HG02981 (cell line): ENCODE data around the gene SH2D4B.

Source experiments
- ATAC-seq: cut with Tn5 transposase; IDR thresholded peaks from one replicate; pipeline ENCODE4 v1.9.1; 2021; ENCODE audit warnings: mild to moderate bottlenecking, moderate library complexity; ENCODE audit not compliant: unreplicated experiment

The SH2D4B gene

DNA sequence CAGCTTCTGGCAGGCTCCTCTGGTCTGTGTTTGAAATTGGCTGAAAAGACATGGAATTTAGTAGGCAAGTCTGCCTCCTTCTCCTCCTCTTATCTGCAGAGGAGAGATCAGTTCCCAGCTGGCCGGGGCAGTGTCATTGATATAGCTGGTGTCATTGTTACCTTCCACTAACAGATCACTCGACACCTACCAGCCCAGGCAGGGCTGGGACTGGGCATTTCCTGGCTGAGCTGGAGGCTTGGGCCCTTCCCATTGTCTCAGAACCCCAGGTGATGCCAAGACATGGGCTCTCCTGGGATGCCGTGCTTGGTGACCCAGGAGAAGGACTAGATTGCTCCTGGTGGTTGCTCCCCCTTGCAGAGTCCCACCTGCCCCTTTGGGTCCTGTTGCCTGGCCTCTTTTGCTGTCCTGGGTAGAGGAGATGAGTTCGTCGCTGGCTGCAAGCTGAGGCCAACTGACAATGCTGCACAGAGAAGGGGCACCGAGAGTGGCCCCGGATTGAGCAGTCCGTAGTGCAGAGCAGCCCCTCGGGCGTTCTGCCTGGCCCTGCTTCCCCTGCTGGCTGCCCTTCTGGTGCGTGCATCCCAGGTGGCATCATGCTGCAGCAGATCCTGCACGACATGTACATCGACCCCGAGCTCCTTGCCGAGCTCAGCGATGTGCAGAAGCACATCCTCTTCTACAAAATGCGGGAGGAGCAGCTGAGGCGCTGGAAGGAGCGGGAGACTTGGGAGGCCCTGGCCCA, at the start of gene SH2D4B:
Gene SH2D4B (plus strand): TSS at position 167 of the 745 bp plus-strand sequence. CDS start 430 bp downstream, at position 597.
- ATAC-seq = no peak

DNA sequence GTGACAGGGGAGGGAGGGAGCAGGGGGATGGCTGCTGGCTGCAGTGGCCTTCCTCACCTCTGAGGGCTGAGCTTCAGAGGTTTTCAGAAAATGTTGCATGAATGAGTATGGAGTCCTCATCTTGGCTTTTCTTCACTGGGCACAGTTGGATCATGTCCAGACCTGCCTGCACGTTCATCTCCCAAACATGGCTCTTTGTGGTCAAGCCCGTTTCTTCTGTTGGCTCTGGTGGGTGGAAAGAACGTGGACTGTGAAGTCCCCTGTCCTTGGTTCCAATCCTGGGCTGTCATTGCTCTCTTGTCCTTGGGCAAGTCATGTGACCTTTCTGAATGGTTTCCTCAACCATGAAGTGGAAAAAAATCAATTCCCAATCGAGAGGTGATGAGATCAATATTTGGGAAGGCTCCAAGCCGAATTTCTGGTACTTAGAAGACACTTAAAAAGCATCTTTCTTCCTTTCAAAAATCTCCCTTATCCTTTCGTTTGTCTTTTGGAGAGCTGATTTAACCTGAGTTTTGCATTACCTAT, 49.1 kb upstream of the SH2D4B start:
- ATAC-seq = no peak

GRCh38 chr10:80489371-80490112, 48.2 kb upstream of the SH2D4B start:
- no peak for ATAC-seq

DNA sequence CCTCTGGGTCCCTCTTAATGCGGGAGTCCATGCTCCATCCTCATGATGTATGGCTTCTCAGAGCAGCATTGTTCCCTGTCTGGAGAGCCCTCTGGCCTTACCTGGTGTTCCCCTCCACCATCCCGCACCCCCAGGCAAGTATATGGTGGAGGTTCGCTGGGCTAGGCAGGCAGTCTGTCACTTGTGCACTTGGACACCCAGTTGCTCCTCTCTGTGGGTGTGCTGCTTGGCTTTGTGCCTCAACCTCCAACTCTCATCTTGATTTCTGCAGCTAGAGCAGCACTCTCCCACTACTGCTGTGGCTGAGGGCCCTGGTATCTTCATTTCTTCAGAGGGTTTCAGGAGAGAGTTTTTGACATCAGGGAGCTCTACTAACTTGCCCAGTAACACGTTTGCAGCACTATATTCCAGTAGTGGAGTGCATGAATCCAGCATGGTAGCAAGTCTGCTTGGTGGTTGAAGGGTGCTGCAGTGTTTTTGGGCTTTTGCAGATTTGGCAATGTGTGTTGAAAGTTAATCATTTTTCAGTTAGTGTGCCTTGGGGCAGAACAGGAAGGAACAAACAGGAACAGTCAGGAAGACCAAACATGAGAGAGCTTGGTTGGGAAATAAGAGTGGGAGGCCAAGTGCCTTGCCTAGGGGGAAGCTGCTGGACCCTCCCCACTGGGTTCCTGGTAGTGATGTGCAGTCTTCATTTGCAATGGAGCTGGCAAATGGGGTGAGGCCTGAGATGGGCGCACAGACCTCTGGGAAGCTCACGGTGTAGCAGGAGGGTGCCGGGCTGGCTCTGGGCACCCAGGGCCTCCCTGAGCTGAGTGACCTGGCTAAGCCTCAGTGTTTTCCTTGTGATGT, 46.2 kb upstream of the SH2D4B start:
- no peak for ATAC-seq

DNA sequence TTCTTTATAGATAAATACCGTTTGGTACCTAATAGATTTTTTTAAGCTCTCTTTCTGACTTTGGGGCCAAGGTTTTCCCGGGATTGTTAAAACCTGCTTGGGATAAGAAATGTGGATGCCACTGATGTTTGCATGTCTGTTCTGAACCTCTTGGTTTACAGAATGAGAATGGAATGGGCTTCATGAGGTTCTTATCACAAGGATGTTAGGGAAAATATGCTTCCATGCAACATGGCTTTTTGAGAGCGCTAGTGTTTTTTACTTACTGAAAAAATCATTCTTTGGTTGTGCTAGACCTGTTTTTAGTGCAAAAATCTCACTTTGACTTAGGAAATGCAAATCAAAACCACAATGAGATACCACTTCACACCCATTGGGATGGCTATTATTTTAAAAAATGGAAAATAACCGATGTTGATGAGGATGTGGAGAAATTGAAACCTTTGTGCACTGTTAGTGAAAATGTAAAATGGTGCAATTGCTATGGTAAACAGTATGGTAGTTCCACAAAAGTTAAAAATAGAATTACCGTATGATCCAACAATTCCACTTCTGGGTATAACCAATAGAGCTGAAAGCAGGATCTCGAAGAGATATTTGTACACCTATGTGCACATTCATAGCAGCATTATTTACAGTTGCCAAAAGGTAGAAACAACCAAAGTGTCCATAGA, 44.7 kb upstream of the SH2D4B start:
- peak; percentile 8 for ATAC-seq

DNA sequence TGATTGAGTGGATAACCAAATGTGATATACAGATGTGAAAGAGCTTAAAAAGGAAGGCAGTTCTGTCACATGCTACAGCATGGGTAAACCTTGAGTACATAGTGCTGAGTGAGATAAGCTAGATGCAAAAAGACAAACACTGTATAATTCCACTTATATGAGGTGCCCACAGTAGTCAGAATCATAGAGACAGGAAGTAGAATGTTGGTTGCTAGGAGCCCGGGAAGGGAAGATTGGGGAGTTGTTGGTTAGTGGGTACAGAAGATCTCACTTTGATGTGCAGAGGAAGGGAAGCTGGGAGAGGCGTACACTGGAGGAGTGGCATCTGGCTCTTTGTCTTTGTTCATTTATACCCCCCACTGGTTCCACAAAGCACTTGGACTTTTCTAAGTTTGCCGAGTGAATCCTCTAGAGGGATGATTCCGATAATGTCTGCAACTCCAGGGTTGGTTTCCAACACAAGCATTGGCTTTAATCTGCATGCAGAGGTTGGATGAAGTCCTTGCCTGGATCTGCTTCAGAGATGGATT, 44.1 kb upstream of the SH2D4B start:
- ATAC-seq = peak; percentile 42

GRCh38 chr10:80496555-80497172, 41.0 kb upstream of the SH2D4B start:
- ATAC-seq = no peak

DNA sequence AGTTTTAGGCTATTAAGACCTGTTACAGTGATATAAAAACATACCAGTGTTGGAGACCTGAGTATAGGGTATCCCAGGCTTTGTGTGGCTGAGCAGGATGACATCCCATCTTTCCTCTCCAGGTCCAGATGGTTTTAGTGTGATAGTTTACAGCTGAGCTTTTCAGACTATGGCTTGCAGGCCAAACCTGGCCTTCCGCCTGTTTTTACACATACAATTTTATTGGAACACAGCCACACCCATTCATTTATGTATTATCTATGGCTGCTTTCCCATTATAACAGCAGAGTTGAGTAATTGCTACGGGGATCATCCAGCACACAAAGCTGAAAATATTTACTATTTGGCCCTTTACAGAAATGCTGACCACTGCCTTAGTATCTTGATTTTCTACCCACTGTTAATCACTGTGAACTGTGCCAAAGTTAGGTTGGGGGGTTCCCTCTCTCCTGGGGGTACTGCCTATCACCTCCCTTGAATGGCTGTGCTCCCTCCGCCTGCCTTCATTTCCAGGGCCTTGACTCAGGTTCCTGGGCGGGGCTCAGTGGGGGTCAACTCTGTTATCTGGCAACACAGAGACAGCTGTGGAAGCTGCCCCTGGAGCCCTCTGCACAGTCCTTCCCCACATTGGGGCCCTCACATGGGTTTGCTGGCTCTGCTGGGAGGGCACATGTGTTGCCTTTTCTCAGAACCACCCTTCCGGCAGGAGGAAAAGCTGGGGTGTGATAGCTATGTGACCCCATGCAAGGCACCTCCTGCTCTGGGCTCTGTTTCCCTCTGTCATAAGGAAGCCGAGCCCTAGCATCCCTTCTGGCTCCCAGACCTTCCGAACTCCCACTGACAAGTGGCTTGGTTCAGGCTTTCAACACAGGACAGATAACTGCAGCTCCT, 40.3 kb upstream of the SH2D4B start:
- no peak for ATAC-seq

DNA sequence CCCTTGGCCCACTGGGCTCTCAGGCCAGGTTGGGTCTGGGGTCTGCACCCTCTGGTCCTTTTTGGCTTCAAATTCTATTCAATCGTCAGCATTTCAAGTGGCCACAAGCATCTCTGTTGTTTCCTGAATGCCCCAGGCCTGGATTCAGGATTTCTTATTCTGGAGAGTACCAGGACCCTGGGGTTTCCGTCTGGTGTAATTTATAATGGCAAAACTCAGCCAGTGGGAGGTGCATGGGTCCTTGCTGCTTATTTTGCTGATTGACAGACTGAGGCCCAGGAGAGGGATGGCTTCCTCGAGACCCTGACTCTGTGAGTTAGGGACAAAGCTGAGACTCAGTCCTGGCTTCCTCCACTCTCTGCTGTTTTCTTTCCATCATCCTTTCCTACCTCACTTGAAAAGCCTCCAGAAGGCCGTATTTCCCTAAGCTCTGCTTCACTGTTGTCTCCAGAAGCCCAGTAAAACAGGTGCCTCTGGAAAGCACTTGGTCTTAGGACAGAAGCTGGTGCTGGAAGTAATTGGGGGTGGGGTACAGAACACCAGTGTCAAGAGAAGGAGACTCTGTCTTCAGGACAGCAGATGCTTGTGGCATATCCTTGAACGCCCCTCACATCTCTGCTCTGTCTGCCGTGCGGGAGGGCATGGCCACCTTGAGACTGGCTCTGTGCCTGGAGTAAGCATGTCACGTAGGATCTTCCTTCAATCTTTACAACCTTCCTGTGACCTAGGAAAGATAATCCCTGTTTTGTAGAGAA, 39.4 kb upstream of the SH2D4B start:
- no peak for ATAC-seq

- ATAC-seq = no peak
Measured at GRCh38 chr10:80498833-80499741, 38.6 kb upstream of the SH2D4B start.

DNA sequence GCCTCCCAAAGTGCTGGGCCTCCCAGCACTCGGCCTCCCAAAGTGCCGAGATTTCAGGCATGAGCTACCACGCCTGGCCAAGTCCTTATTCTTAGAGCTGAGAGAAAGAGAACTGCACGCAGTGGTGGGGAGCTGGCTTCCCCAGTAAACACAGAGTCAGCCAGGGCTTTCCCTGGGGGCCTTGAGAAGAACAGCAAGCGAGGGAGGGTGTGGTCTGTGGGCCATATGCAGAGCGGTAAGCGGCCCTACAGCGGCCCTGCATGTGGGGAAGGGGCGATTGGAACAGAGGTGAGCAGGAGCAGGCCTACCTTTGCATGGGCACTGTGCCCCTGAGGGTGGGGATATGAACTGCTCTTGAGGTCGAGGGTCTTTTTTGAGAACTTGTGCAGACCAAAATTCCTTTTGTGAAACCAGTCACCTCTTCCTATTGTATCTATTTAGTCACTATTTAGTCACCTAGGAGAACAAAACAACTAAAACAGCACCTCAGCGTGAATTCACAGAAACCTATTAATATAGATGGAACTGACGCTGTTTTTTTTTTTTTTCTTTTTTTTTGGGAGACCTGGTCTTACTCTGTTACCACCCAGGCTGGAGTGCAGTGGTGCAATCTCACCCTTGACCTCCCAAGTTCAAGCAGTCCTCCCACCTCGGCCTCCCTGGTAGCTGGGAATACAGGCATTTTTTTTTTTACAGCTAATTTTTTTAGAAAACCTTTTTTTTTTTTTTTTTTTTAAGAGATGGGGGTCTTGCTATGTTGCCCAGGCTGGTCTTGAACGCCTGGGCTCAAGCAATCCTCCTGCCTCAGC, 36.9 kb upstream of the SH2D4B start:
- ATAC-seq = peak; percentile 71

GRCh38 chr10:80501381-80501912, 36.3 kb upstream of the SH2D4B start:
- ATAC-seq = no peak

DNA sequence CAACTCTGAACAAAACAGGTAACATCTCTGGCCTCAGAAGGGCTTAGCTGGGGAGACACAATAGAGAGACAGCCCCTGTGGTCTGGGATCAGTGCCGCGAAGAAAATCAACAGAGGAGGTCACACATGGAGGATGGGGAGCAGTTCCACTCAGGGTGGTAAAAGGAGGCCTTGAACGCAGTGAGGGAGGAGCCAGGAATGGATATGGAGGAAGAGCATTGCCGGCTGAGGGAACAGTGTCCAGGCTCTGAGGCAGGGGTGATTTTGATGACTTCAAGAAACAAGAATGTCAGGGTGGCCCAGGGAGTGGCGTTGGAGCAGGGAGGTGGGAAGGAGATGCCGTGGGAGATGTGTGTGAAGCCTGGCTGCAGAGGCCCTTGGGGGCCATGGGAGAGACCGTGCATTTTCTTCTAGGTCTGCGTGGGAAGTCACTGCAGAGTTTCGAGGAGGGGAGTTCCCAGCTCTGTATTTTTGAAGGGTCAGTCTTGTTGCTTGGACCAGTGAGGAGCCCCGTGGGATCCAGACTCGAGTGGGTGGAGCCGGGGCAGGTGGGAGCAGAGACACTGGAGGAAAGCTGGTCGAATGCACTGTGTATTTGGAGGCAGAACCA, 35.7 kb upstream of the SH2D4B start:
- no peak for ATAC-seq

DNA sequence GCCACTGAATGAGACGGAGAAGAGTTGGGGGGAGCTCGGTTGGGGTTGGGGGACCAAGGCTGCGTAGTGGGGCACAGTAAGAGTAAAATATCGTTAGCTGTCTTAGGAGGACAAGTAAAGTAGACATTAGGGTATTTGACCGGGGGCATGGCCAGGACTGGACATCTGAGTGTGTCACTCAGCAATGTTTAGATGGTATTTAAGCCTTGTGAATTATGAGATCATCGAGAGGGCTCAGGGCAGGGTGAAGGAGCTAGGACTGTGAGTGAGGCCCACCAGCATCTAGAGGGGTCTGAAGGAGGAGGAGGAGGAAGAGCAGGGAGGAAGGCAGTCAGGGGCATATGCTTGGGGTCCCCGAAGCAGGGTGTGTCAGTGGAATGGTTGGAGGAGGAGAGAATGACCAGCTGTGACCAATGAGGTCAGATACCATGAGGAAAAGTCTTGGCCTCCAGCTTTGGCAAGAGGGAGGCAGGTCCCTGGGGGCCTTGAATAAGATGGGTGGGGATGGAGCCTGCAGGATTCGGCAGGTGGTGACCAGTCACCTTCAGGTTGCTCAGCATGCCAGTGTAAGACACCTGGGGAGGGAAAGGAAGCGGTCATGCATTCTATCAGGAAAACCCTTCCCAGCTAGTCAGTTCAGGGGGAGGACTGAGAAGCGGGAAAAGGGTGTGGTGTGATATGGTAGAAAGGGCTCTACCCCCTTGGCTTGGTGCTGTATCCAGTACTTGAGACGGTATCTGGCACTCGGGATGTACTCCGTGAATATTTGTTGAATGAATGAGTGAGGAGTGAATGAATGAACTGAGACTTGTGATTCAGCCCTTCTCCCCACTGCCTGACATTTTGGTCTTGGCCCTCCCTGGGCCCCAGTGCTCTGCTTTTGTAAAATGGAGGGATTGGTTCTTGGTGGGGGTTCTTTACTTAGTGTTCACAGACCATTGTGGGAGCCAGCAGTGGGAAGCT, 34.8 kb upstream of the SH2D4B start:
- no peak for ATAC-seq
